ENCODE data around the gene NLRC5. TPM values are rescaled to one million over a fixed set of nuclear protein-coding genes. Genes with fewer than 3 reads are reported as not detected.

Gene NLRC5
- total RNA-seq, 2 donors from 2014 or later = 78.1 to 79.7 TPM

DNA sequence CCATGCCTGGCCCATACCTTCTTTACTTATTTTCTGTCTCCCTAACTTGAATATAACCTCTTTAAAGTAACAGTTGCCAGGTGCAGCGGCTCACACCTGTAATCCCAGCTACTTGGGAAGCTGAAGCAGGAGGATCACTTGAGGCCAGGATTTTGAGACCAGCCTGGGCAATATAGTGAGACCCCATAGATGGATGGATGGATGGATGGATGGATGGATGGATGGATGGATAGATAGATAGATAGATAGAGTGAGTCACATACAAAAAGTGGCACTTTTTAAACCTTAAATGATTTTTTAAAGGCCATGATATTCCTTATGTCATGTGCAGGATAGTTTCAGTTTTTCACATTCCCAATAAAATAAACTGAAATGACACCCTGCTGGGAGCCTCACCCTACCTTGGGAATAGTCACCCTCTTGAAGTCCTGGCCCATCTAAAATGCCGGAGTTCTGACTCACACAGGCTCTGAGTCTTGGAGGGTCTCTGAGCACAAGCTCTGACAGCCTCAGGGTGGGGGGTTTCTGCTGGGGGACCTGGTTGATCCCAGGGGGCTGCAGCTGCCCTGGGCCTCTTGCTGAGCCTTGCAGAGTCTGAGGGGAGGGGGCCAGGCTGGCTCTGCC is 129.2 kb downstream of the NLRC5 start:
- Histone ChIP-seq H3K36me3 (no peaks in the 10 kb centered on the region), H3K4me3 (no peak overlapping the region), H3K4me1 (no peaks in the 10 kb centered on the region), H3K27me3 (no peaks in the 10 kb centered on the region), H3K9me3 (no peaks in the 10 kb centered on the region), H3K27ac (no peak overlapping the region), H3K9ac (ENCODE audit: low read depth in 2 of 2, low read length in 2 of 2) (no peak overlapping the region)
- TF ChIP-seq, protein P1, sequence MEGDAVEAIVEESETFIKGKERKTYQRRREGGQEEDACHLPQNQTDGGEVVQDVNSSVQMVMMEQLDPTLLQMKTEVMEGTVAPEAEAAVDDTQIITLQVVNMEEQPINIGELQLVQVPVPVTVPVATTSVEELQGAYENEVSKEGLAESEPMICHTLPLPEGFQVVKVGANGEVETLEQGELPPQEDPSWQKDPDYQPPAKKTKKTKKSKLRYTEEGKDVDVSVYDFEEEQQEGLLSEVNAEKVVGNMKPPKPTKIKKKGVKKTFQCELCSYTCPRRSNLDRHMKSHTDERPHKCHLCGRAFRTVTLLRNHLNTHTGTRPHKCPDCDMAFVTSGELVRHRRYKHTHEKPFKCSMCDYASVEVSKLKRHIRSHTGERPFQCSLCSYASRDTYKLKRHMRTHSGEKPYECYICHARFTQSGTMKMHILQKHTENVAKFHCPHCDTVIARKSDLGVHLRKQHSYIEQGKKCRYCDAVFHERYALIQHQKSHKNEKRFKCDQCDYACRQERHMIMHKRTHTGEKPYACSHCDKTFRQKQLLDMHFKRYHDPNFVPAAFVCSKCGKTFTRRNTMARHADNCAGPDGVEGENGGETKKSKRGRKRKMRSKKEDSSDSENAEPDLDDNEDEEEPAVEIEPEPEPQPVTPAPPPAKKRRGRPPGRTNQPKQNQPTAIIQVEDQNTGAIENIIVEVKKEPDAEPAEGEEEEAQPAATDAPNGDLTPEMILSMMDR (IDR thresholded peaks at IDR 0.05) = no peak
- intact Hi-C loops (cut with DNase I) = no loop called here
- no peak for DNase-seq

DNA sequence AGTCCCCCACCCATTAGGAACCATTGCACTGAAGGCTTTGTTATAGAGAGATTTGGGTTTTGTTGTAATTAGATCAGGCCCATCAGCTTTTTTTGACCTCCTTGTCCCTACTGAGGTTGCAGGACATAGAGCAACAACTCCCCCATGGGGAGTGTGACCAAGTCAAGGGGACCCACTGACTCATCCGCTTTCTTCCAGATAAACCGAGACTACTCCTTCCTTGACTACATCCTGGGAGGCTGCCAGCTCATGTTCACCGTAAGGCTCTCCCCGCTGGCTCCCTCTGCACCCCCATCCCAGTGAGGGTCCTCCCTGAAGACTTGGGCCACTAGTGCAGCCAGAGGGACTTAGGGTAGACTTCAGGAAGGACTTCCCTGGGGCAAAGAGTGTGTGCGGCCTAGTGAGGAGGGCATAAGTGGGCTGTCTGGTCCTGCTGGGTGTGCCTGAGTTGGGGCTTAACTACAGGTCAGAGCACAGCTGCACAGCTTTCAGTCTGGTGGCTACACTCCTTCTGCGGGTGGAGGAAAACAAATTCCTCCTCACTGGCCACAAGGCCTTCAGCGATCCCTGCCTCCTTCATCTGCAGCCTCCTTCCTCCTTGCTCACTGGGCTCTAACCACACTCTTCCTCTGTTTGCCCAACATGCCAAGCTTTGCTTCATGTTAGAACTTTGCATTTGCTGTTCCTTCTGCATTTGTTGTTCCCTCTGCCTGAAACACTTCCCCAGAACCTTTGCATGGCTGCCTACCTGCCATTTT is 134.0 kb downstream of the NLRC5 start:
- intact Hi-C loops (cut with DNase I) = no loop called here
- H3K27ac ChIP-seq = no peak overlapping the region
- no peak overlapping the region for H3K4me3 ChIP-seq
- no peaks in the 10 kb centered on the region for H3K4me1 ChIP-seq
- H3K36me3 ChIP-seq = no peaks in the 10 kb centered on the region
- H3K9ac ChIP-seq (ENCODE audit: low read depth in 2 of 2, low read length in 2 of 2) = no peak overlapping the region
- H3K9me3 ChIP-seq = no peaks in the 10 kb centered on the region
- no peak for DNase-seq
- no peaks in the 10 kb centered on the region for H3K27me3 ChIP-seq
- TF ChIP-seq, protein P1 (IDR thresholded peaks at IDR 0.05) = no peak

DNA sequence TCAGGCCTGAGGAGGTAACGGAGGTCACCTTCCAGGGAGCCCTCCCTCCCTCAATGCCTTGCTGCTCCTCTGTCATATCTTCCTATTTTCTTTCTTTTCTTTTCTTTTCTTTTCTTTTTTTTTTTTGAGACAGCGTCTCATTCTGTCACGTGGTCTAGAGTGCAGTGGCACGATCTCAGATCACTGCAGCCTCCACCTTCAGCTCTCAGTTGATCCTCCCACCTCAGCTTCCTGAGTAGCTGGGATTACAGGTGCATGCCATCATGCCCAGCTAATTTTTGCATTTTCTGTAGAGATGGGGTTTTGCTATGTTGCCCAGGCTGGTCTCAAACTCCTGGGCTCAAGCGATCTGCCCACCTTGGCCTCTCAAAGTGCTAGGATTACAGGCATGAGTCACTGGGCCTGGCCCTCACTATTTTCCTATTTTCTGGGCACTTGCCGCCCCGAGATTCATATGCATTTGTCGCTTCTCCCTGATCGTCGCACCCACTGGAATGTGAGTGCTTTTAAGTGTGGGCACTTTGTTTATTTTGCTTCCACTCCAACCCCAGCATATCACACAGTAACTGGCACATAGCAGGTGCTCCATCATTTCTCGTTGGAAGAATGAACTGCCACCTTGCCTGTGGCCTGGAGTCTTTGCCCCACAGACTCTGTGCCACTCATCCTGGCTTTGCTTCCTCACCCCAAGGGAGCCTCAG is 134.8 kb downstream of the NLRC5 start:
- Histone ChIP-seq H3K9me3 (no peaks in the 10 kb centered on the region), H3K36me3 (no peaks in the 10 kb centered on the region), H3K27ac (no peak overlapping the region), H3K4me3 (no peak overlapping the region), H3K9ac (ENCODE audit: low read depth in 2 of 2, low read length in 2 of 2) (no peak overlapping the region), H3K27me3 (no peaks in the 10 kb centered on the region), H3K4me1 (no peaks in the 10 kb centered on the region)
- TF ChIP-seq, protein P1 (IDR thresholded peaks at IDR 0.05) = no peak
- intact Hi-C loops (cut with DNase I) = no loop called here
- DNase-seq = no peak

DNA sequence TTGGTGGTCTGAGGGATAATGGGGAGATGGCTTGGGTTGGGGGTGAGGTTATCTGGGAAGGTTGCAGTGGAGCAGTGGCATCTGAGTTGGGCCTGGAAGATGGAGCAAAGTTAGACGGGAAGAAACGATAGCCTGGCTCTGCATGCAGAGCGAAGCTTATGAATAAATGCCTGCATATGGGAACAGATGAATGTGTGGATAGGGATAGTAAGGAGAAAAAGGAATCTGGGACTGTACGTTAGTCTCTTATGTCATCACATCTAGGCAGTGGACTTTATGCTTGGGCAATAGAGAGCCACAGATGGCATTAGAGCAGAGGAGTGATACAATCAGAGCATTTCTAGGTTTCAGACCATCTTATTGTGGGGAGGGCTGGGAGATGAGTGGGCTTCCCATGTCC is 136.0 kb downstream of the NLRC5 start:
- no peaks in the 10 kb centered on the region for H3K36me3 ChIP-seq
- no peak overlapping the region for H3K9ac ChIP-seq (ENCODE audit: low read depth in 2 of 2, low read length in 2 of 2)
- TF ChIP-seq, protein P1 (IDR thresholded peaks at IDR 0.05) = no peak
- intact Hi-C loops (cut with DNase I) = no loop called here
- H3K27me3 ChIP-seq = no peaks in the 10 kb centered on the region
- no peaks in the 10 kb centered on the region for H3K4me1 ChIP-seq
- DNase-seq = no peak
- H3K4me3 ChIP-seq = no peak overlapping the region
- H3K9me3 ChIP-seq = no peaks in the 10 kb centered on the region
- H3K27ac ChIP-seq = no peak overlapping the region

DNA sequence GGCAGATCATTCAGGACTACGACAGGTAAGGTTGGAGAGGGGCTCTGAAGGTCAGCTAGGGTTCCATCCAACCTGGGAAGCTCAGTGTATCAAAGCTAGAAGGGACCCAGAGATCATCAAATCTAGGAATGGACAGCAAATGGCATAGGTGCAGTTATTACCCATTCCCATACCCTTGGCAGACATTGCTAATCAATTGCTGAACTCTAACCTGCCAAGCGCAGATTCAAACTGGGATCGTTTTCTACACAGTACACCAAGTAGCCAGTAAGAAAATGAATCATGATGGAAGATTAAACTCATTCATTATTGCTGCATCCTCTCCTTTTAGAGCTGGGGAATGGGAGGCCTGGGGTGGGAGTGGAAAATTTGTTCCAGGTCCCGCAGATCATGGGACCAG is 136.6 kb downstream of the NLRC5 start:
- no peaks in the 10 kb centered on the region for H3K27me3 ChIP-seq
- intact Hi-C loops (cut with DNase I) = loop anchor here (2.0 kb wide), 1 partner anchor 27 kb away; no protein-coding TSS in a partner anchor
- no peak overlapping the region for H3K27ac ChIP-seq
- H3K9ac ChIP-seq (ENCODE audit: low read depth in 2 of 2, low read length in 2 of 2) = no peak overlapping the region
- H3K4me1 ChIP-seq = no peaks in the 10 kb centered on the region
- no peak for DNase-seq
- no peak overlapping the region for H3K4me3 ChIP-seq
- TF ChIP-seq, protein P1 (IDR thresholded peaks at IDR 0.05) = no peak
- no peaks in the 10 kb centered on the region for H3K36me3 ChIP-seq
- no peaks in the 10 kb centered on the region for H3K9me3 ChIP-seq
